GM18499 (cell line): Measurements from ENCODE around the gene TRPV3.
"Not testable (repeated sequence)": the region's sequence is repeated elsewhere in the genome, so short reads cannot be mapped to it uniquely, and the experiment has no call there.

Source experiments
- ATAC-seq: cut with Tn5 transposase; IDR thresholded peaks from one replicate; pipeline ENCODE4 v1.9.1; 2021; ENCODE audit warnings: moderate number of reproducible peaks; ENCODE audit not compliant: insufficient read depth, unreplicated experiment

Gene TRPV3

GRCh38 chr17:3575511-3575910, 17.9 kb upstream of the TRPV3 start:
- no peak for ATAC-seq

DNA sequence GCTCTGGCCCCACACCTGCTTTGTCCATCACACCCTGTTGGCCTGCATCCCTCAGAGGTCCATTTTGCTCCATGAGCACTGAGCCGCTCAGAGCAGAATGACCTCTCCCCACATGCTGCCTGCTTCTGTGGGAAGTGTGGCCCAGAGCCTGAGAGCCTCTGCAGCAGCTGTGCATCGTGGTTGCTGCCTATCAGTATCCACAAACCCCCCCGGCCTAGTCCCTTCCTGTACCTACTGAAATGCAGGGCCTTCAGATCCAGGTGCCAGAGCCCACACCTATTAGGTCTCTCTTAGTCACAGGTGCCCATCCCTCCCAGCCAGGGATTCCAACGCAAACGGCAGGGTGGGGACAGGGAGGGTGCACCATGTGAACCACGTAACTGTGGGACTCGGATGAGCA, 16.6 kb upstream of the TRPV3 start:
- no peak for ATAC-seq

GRCh38 chr17:3573246-3574100, 15.9 kb upstream of the TRPV3 start:
- no peak for ATAC-seq

DNA sequence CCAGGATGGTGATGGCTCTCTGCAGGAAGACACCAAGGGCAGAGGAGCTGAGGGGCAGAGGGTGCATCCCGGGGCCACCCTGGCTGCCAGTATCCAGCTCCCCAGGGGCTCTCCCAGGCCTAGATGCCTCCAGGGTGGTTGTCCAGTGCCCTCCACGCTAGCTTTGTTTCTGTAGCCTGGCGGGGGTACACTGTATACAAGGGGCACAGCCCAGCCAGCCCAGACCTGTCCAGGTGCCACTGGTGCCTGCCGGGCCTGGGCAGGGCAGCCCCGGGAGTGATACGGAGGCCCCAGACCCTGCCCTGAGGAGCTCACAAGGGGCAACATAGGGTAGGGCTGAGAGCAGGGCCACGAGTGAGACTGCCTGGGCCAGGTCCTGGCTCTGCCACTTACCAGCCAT, 14.6 kb upstream of the TRPV3 start:
- no peak for ATAC-seq

- no peak for ATAC-seq
Observed at GRCh38 chr17:3571043-3571900, 13.7 kb upstream of the TRPV3 start.

DNA sequence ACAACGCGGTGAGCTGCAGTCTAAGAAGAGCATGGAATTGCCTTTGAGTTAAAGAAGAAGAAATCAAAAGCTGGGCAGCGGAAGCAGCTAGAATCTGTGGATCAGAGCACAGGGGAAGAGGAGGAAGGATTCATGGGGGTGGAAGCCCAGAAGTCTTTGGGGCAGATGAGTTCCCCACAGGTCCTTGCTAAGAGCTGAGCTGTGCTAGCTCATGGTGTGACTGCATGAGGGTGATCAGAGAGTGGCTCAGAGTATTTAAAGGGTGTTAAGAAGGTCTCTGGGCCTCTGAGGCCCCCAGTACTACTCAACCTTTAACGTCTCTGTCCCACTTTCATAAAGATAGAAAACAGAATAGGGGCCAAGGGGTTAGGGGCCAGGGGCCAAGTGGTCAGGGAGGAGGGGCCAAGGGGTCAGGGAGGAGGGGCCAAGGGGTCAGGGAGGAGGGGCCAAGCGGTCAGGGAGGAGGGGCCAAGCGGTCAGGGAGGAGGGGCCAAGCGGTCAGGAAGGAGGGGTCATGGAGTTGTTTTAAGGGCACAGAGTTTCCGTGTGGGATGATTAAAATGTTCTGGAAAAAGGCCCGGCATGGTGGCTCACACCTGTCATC, 12.0 kb upstream of the TRPV3 start:
- ATAC-seq: no peak

- no peak for ATAC-seq
Observed at GRCh38 chr17:3566551-3566950, 8.9 kb upstream of the TRPV3 start.

- ATAC-seq: no peak
Observed at GRCh38 chr17:3565143-3565542, 7.5 kb upstream of the TRPV3 start.

DNA sequence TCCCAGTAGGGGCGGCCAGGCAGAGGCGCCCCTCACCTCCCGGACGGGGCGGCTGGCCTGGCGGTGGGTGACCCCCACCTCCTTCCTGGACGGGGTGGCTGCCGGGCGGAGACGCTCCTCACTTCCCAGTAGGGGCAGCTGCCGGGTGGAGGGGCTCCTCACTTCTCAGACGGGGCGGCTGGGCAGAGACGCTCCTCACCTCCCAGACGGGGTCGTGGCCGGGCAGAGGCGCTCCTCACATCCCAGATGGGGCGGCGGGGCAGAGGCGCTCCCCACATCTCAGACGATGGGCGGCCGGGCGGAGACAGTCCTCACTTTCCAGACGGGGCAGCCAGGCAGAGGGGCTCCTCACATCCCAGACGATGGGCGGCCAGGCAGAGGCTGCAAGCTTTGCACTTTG, 6.6 kb upstream of the TRPV3 start:
- not testable (repeated sequence) for ATAC-seq

DNA sequence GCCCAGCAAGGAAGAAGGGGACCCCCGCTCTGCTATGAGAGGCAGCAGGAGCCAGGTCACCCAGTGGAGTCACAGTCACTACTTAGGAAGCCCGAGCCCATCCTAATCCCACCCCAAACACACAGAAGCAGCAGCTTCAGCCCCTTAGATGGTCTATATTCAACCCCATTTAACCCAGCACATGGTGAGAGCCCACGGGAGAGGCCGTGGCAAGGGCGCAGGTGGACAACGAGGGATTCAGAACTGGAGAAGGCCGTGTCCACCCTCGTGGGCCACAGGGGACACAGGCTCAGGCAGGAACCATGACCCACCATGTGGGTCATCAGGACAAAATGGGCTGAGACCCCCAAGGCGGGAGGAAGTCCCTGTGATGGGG, 1.6 kb upstream of the TRPV3 start:
- ATAC-seq: no peak

DNA sequence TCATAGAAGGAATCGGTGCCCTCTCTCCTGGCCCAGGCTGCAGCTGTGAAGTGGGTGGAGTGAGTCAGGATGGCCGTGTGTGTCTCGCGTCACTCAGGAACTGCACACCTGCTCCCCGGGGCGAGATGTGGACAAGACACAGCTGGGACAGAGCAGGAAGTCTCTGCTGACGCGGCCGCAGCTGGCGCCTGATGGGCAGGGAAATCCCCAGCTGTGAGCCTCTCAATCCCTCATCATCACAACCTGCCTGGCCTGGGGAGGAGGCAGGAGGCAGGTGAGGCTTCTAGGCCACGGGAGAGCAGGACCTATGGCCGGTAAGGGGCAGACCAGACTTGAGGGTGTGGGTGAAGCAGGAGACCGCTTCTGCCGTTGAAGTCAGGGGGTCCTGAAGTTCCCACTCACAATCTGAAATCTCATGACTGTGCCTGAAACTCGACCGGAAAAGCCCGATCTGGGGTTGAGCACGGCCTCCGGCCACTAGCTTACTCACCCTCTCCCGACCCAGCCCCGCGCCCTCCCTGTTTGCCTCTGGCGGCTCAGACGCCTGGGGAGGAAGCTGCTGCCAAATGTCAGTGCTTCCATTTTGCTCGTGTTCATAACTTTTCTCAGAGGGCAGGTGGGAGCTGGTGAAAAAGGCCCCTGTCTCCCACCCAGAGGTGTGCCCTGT, 1.1 kb upstream of the TRPV3 start:
- no peak for ATAC-seq

GRCh38 chr17:3556916-3557767, 470 bp downstream of the TRPV3 start:
- ATAC-seq: no peak

GRCh38 chr17:3556239-3556915, 1.2 kb downstream of the TRPV3 start:
- ATAC-seq: no peak

DNA sequence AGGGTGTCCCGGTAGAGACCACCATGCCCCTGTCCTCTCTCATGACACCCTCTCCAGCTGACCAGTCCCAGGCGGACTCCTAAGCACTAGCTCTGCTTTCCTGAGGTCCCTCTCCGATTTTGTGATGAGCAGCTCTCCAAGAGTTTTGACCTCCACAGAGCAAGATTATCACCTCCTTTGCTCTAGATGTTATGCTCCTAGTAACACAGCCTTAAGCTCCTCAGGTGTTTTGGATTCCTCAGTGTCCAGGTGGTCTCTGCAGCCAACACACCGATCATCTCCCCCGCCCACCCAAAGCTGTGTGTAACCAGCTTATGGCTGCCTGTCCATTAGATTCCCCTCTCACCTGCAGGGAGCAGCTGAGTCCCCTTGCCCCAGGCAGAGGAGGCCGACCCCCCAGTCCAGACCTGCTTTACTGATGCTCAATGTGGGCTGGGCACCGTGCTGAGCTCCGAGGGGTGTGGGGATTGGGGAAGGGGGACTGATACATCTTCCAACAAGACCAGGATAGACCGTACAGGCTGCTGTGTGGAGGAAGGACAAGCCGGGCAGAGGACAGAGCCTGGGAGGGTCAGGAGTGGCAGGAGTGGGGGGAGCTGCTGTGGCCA, 2.3 kb downstream of the TRPV3 start:
- ATAC-seq: no peak

DNA sequence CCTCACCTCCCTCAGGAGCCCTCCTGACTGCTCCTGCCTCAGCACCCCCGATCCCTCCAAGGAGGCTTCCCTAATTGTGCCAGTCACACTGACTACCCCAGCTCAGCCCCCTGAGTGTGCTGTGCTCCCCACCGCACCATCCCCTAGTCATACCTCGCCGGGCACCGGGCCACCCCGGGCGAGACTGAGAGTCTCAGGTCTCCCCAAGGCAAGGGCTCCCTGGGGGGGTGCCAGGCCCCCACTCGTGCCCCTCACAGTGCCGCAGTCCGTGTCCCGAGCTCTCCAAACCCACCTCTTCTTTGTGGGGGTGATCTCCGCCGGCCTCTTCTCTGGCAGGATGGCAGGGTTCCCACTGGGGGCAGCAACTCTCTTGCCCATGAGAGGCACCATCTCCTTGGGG, 3.2 kb downstream of the TRPV3 start:
- ATAC-seq: no peak

GRCh38 chr17:3553419-3554401, 3.9 kb downstream of the TRPV3 start:
- no peak for ATAC-seq

- no peak for ATAC-seq
Observed at GRCh38 chr17:3552916-3553315, 4.7 kb downstream of the TRPV3 start.

DNA sequence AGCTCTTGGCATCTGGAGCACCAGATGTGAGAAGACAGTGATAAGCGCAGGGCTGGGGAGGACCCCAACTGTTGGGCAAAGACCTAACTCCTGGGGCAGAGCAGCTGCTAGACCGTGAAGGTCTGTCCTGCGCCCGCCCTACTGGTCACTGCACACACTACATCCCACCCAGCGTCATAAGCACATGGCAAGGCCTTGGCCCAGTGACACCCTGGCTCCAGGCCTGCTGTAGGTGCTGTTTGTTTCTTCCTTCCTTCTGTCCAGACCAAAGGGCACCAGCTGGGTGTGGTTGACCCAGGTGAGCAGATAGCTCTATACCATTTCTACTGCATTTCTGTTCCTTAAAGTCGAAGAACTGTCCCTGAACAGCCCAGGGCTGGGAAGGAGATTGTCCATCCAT, 6.4 kb downstream of the TRPV3 start:
- ATAC-seq: no peak
